ENCODE results near the gene PBX1. TPM values are rescaled to one million over a fixed set of nuclear protein-coding genes. Genes with fewer than 3 reads are reported as not detected.

The PBX1 gene
- total RNA-seq, 6 donors from 2014 or later: 17.8 to 59.6 (median 38.3) TPM

DNA sequence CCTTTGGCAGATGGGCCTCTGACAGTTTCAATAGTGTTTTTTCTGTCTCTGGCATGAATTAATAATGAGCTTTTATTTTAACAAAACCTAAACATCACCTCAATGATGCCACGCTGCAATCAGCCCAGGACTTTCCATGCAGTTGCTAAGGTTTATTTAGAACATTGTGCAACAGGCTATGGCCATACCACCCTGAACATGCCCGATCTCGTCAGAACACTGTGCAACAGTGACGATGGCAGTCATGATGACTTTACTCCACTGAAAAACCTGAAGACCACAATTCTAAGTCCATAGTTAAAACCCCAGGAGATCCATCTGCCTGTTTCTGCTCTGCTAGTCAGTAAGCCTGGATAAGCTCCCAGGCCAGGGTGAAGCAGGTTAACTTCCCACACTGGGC lies 310.0 kb downstream of the PBX1 start:
- no peaks in the 10 kb centered on the region for H3K36me3 ChIP-seq
- DNase-seq: no peak
- no peaks in the 10 kb centered on the region for H3K9me3 ChIP-seq
- H3K27me3 ChIP-seq: no peaks in the 10 kb centered on the region
- 90 to 93% methylated on average over 2 to 4 of the region's 4 CpGs for WGBS, 2 donors
- TF ChIP-seq EP300 (IDR thresholded peaks at IDR 0.05): no peak
- no peak for TF ChIP-seq POLR2A (IDR thresholded peaks at IDR 0.05)
- TF ChIP-seq POLR2AphosphoS5 (IDR thresholded peaks at IDR 0.05): no peak
- TF ChIP-seq, protein P1, sequence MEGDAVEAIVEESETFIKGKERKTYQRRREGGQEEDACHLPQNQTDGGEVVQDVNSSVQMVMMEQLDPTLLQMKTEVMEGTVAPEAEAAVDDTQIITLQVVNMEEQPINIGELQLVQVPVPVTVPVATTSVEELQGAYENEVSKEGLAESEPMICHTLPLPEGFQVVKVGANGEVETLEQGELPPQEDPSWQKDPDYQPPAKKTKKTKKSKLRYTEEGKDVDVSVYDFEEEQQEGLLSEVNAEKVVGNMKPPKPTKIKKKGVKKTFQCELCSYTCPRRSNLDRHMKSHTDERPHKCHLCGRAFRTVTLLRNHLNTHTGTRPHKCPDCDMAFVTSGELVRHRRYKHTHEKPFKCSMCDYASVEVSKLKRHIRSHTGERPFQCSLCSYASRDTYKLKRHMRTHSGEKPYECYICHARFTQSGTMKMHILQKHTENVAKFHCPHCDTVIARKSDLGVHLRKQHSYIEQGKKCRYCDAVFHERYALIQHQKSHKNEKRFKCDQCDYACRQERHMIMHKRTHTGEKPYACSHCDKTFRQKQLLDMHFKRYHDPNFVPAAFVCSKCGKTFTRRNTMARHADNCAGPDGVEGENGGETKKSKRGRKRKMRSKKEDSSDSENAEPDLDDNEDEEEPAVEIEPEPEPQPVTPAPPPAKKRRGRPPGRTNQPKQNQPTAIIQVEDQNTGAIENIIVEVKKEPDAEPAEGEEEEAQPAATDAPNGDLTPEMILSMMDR (IDR thresholded peaks at IDR 0.05): no peak
- no peak overlapping the region for H3K4me3 ChIP-seq
- H3K4me1 ChIP-seq: no peaks in the 10 kb centered on the region
- ATAC-seq (ENCODE audit: low FRiP score in 2 of 2): no peak
- H3K27ac ChIP-seq: no peak overlapping the region

DNA sequence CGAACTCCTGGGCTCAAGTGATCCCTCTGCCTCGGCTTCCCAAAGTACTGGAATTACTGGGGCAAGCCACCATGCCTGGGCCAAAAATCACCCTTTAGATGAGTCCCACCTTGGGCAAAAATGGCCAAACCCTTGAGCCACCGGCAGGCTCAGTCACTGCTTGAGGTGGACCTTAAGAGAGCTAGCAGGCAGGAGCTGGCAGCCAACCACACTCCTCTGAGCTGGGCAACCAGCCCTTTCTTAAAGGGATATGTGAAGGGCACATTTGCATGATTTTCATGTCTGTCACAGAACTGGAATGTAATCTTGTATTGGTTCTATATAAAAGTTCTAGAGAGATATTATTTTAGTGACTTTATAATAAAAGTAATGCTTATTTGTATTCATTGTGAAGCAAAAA lies 316.5 kb downstream of the PBX1 start:
- H3K4me1 ChIP-seq: no peaks in the 10 kb centered on the region
- H3K36me3 ChIP-seq: no peaks in the 10 kb centered on the region
- TF ChIP-seq POLR2A (IDR thresholded peaks at IDR 0.05): no peak
- TF ChIP-seq, protein P1 (IDR thresholded peaks at IDR 0.05): no peak
- TF ChIP-seq EP300 (IDR thresholded peaks at IDR 0.05): no peak
- TF ChIP-seq POLR2AphosphoS5 (IDR thresholded peaks at IDR 0.05): no peak
- H3K4me3 ChIP-seq: no peak overlapping the region
- ATAC-seq (ENCODE audit: low FRiP score in 2 of 2): no peak
- no peaks in the 10 kb centered on the region for H3K9me3 ChIP-seq
- no peak for DNase-seq
- no peak overlapping the region for H3K27ac ChIP-seq
- no peaks in the 10 kb centered on the region for H3K27me3 ChIP-seq
- WGBS, 2 donors: 90 to 93% methylated on average over 3 of the region's 3 CpGs

DNA sequence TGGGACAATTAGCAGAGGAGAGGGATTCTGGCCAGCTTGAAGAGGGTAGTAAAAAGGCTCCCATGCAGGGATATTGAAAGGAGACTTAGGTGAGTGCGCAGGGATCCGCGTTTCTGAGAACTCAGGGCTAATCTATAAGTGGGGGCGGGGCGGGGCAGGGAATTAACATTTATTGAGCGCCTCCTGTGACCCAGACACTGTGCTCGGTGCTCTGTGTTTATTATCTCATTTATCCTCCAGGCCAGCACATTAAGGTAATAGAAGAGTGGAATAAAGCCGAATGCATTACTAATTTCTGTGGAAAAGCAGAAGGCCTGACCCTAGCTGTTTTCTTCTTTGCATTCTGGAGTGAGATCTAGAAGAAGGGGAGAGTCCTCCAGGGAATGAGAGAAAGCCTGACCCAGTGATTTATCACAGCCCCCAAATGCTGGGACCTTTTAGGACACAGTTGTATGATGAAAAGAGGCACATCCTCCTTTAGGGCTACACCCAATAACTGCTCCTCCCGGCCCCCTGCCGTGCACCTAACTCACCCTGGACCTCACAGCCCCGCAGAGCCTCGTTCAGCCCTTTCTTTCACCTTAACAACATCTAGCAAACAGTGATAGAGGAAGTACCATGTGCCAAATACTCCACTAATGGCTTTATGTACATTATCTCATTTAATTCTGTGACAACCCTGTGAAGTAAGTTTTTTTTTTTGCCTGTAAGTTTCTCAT lies 317.6 kb downstream of the PBX1 start:
- Histone ChIP-seq H3K27me3 (no peaks in the 10 kb centered on the region), H3K36me3 (no peaks in the 10 kb centered on the region), H3K4me3 (no peak overlapping the region), H3K27ac (no peak overlapping the region), H3K4me1 (no peaks in the 10 kb centered on the region), H3K9me3 (no peaks in the 10 kb centered on the region)
- no peak for TF ChIP-seq EP300 (IDR thresholded peaks at IDR 0.05)
- TF ChIP-seq POLR2AphosphoS5 (IDR thresholded peaks at IDR 0.05): no peak
- TF ChIP-seq, protein P1 (IDR thresholded peaks at IDR 0.05): no peak
- no peak for TF ChIP-seq POLR2A (IDR thresholded peaks at IDR 0.05)
- WGBS, 2 donors: 84% methylated on average over 12 of the region's 12 CpGs
- no peak for ATAC-seq (ENCODE audit: low FRiP score in 2 of 2)
- DNase-seq: no peak

DNA sequence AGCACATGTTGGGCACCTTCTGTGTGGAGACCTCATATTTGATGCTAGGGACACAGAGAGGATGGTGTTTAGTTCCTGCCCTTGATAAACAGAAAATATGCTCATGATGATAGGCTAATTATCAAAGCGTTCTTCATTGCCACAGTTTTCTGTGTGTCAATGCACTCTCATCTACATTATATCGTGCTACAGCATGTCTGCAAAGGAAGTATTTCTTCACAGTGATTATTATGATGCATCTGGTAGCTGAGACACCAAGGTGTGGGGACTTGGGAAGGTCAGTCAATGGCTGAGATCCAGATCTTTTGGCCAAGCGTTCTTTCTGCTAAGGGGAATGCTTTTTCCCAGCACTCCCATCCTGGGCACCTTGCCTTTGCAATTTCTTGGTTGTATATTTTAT lies 321.2 kb downstream of the PBX1 start:
- TF ChIP-seq POLR2A (IDR thresholded peaks at IDR 0.05): no peak
- TF ChIP-seq, protein P1 (IDR thresholded peaks at IDR 0.05): no peak
- TF ChIP-seq EP300 (IDR thresholded peaks at IDR 0.05): no peak
- TF ChIP-seq POLR2AphosphoS5 (IDR thresholded peaks at IDR 0.05): no peak
- ATAC-seq (ENCODE audit: low FRiP score in 2 of 2): no peak
- H3K4me1 ChIP-seq: no peaks in the 10 kb centered on the region
- H3K36me3 ChIP-seq: no peaks in the 10 kb centered on the region
- no peak for DNase-seq
- no peak overlapping the region for H3K4me3 ChIP-seq
- no peak overlapping the region for H3K27ac ChIP-seq
- 85 to 92% methylated on average over 3 of the region's 3 CpGs for WGBS, 2 donors
- H3K9me3 ChIP-seq: no peaks in the 10 kb centered on the region
- no peaks in the 10 kb centered on the region for H3K27me3 ChIP-seq

DNA sequence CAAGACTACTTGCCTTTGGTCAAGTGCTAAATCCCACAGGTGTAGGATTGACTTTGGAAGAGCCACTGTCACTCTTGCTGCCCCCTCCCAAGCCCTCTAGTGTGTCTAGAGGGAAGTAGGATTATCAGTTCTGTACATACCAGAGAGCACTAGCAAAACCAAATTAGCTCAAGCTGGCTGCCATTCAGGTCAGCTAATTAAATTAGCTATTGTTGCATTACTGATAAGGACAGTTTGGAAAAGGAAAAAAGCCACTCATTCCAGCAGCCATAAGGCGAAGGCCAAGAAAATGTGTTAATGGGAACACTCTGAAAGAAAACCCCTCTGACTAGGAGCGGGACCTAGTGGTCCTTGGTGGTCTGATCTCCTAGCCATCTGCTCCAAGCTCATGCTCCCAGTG lies 321.7 kb downstream of the PBX1 start:
- Histone ChIP-seq H3K9me3 (no peaks in the 10 kb centered on the region), H3K27me3 (no peaks in the 10 kb centered on the region), H3K4me1 (no peaks in the 10 kb centered on the region), H3K36me3 (no peaks in the 10 kb centered on the region), H3K27ac (no peak overlapping the region), H3K4me3 (no peak overlapping the region)
- WGBS, 2 donors: 88 to 93% methylated on average over 2 of the region's 2 CpGs
- ATAC-seq (ENCODE audit: low FRiP score in 2 of 2) (no peak), DNase-seq (no peak)
- no peak for TF ChIP-seq EP300 (IDR thresholded peaks at IDR 0.05)
- no peak for TF ChIP-seq POLR2AphosphoS5 (IDR thresholded peaks at IDR 0.05)
- no peak for TF ChIP-seq POLR2A (IDR thresholded peaks at IDR 0.05)
- TF ChIP-seq, protein P1 (IDR thresholded peaks at IDR 0.05): no peak
